Activated CD8-positive, alpha-beta memory T cell treated with anti-CD3 and anti-CD28 coated beads, Interleukin-2, amount 50 U/mL, for 4 hours (primary cell): ENCODE data around the gene RAB22A.

Source experiments
- DNase-seq: peaks from one replicate; pipeline ENCODE4 v3.0.0-alpha.2; 2020

Gene RAB22A

DNA sequence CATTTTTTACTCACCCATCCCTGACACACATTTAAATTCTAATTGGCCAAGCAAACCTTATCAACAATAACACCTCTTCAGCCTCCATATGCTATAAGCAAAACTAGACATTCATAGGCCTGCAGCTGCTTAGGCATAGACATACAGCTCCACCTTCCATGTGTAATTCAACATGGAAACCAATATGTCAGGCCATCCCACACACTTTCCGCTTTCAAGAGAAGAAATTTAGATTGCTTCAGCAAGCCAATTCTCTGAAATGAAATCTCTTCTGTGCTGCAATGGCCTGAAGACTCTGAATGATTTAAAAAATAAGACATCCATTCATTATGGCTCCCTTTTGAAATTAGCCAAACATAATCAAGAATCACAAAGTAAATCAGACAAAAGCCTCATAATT lies 4.5 kb upstream of the RAB22A start:
- DNase-seq = no peak

- peak; percentile 63 for DNase-seq
Observed at GRCh38 chr20:58306421-58307261, 2.9 kb upstream of the RAB22A start.

GRCh38 chr20:58307270-58307669 lies 2.2 kb upstream of the RAB22A start:
- no peak for DNase-seq

- no peak for DNase-seq
Observed at GRCh38 chr20:58308290-58308679, 1.2 kb upstream of the RAB22A start.

- DNase-seq = peak; percentile 61
Observed at GRCh38 chr20:58308680-58309527, 611 bp upstream of the RAB22A start.

DNA sequence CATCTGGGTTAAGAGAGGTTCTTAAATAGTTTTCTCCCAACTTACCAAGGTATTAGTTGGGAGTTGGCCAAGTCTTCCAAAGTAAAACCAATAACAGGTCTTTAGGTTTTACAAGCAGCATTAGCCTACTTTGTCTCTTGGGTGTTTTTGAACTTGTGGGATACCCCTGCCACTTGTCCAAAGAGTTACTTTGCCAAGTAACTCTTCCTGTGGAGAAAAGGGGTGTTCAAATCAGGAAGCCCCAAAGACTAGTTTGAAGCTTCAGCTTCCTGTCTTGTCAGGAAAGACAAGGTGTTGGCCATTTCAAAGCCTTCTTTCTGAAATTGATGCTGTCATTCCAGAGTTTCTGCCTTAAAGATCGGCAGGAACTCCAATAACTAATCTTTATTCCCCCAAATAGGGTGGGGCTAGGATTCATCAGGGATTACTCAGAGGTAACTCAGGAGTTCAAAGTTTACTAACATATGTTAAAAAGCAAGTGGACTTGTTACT lies 822 bp downstream of the RAB22A start:
- no peak for DNase-seq

DNA sequence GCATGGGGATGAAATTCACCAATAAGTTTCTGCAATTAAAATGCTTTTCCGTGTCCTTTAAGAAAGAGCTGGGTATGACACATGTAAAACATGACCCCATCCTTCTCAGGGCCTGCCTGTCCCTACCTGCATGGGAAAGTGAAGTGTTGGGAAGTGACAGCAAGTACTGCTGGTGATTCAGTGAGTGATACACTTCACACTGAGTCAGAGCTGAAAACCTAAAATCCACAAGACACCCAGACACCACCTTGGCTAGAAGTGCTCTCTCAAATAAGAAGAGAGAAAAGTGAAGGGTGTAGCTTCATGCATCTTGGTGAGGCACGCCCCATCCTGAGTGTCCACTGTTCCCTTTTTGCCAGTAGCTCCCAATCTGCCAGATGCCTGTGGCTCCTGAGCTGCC lies 3.3 kb downstream of the RAB22A start:
- no peak for DNase-seq

- no peak for DNase-seq
Observed at GRCh38 chr20:58313396-58313795, 3.9 kb downstream of the RAB22A start.

DNA sequence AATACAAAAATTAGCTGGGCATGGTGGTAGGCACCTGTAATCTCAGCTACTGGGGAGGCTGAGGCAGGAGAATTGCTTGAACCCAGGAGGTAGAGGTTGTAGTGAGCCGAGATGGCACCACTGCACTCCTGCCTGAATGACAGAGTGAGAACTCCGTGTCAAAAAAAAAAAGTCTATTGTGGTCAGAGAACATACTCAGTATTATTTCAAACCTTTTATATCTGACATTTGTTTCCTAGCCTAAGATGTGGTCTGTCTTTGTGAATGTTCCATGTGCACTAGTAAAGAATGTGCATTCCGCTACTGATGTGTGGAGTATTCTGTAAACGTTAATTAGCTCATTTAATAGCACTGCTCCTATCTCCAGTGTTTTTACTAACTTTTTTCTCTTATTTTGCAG lies 11.7 kb downstream of the RAB22A start:
- no peak for DNase-seq

DNA sequence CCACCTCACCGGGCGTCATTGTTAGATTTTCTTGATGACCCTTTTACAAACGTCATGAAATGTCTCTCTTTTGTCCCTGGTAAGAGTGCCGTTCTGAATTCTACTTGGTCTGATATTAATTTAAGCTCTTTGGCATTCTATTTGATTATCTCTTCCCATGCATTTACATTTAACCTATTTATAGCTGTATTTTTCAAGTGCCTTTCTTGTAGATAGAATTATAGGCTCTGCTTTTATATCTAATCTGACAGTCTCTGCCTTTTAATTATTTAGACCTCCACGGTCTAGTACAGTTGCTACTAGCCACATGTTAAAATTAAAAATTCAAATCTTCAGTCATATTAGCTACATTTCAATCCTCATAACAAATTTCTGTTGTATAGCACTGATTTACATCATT lies 12.6 kb downstream of the RAB22A start:
- DNase-seq = no peak

DNA sequence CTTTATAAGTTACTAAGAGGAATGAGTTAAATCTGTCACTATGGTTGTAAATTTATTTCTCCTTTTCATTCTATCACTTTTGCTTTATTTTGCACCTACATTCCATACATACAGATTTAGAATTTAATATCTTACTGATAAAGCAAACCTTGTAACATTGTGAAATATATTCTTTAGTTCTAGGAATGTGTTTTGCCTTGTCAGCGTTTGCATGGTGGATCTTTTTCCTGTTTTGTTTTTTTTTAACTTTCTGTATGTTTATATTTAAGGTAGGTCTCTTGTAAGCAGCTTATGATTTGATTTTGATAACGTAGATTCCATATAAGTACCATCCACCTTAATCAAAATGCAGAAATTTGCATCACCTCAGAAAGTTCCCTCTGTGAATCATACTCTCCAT lies 16.4 kb downstream of the RAB22A start:
- no peak for DNase-seq

- no peak for DNase-seq
Observed at GRCh38 chr20:58327211-58327610, 17.7 kb downstream of the RAB22A start.

DNA sequence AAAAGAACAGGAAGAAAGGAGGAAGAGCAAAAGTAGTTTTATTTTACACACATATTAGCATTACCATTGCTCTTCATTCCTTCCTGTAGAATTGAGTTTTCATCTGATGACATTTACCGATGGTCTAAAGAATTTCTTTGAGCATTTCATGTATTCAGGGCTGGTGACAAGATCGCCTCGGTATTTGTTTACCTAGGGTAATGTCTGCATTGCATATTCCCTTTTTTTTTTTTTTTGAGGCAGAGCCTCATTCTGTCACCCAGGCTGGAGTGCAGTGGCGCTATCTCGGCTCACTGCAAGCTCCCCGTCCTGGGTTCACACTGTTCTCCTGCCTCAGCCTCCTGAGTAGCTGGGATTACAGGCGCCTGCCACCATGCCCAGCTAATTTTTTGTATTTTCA lies 19.3 kb downstream of the RAB22A start:
- DNase-seq = no peak

GRCh38 chr20:58329711-58330110 lies 20.2 kb downstream of the RAB22A start:
- DNase-seq = no peak

DNA sequence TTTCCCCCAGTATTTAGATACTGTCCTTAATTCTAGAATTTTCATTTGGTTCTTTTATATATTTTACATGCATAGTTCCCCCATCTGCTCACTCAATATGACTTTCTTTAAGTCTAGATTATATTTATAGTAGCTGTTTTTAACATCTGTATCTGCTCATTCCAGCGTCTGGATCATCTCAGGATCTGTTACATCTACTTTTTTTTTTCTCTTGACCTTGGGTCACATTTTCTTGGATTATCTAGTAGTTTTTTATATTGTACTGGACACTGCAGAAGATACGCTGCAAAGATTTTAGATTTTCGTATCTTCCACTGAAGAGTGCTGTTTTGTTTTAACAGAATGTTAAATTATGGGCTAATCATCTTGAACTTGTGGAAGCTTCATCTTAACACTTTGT lies 20.7 kb downstream of the RAB22A start:
- no peak for DNase-seq

DNA sequence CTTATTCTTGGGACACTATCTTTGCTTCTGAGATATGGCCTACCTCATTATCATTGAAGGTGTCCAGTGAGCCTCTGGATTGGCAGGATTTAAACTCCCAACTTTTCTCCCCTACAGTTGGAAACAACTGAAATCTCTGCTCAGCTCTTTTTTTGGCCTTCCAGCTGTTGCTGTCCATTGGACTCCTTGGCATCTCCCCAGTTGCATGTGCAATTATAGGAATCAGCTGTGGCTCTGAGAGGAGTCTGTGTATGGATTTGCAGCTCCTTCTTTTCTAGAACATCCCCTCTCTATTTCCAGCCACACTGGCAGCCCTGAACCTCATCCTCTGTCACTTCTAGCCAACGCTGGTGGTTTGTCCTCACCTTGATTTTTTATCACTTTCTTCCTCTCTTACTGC lies 21.2 kb downstream of the RAB22A start:
- DNase-seq = no peak

DNA sequence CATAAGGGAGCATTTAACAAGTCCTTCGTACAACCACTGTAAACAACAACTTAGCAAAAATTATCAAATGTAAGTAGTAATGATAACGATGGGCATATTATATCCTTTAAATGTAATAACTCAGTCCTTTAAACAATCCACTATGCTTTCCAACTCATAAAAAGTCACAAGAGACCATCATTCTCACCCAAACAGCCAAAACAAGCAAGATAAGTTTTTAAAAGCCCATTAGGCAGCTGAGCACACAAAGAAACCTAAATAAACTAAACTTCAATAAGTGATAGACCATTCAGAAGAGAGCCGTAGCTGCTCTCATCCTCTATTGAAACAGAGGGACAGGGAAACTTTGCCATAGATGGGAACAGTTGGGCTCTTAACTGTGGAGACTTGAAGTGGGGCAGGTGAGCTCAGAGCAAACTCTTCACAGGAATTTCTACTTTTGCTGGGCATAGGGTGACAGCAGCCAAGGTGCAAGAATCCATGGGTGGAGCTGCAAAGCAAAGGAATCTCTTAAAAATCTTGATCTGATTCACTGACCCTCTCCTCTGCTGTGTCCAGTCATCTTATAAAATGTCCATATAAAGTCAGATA lies 22.5 kb downstream of the RAB22A start:
- no peak for DNase-seq

- no peak for DNase-seq
Observed at GRCh38 chr20:58339741-58340140, 30.2 kb downstream of the RAB22A start.

DNA sequence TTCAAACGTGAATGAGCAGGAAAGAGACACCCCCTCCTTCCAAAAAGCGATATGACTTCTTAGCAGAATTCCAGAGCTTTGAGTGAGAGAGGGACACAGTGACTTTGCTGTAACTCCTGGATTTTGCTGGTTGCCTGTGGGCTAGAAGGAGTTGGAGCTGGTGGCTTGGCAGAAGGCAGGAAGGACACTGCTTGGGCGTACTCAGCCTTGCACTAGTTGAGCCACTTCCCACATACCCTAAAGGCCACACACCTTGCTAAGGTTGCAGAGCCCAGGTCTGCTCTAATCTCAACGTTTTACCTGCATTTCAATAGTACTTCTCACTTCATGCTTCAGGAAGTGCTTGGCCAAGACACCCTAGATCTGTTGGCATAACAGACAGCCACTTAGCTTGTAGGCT lies 30.6 kb downstream of the RAB22A start:
- no peak for DNase-seq

DNA sequence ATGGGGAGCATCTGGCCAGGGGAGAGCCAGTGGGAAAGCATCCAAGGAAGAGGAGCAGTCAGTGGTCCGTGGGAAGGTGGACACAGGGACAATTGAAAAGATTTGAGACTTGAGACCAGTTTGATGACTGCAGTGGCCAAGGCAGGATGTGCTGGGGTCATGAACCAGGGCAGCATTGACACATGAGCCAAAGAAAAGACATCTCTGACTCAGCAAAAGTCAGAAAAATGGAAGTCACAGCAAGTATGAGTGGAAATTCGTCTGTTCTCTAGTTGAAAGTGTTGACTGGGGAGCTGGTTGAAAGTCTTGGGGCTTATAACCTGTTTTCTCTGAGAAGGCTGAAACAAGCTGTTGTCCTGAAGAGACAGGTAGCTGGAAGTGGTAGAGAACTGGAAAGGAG lies 31.3 kb downstream of the RAB22A start:
- DNase-seq = no peak

DNA sequence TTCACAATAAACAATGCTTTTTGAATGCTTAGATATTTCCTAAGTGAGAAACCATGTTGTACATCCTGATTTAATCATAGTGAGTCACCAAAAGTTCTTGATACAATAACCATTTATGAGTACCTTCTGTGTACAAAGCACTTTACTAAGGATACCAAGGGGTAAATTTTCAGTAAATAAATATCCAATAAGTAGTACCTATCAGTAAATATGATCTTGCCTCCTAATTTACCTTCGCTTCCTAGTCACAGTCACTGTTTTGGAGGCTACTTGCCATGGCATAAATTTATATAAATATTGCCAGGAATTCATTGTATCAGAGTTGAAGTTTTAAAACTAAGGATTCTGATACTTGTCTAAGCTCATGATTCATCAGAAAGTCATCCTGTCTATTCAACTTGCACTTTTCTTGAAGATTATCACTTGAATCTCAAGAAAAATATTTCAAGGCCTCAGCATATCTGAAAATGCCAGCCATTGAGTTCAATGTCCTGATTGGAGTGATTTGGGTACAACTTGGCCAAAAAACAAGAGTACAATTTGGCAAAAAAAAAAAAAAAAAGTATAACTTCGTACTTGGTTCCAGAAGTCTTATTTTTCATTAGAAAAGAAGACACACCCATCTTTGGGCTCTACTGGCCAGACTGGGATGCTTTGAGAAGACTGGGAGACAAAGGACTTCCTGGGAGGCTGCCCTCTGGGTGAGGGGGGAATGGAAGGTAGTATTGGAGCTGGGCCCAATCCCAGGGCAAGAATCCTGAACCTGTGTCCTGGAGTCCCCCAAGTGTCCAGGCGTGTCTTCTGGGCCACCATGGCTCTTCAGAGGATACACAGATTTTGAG lies 32.8 kb downstream of the RAB22A start:
- no peak for DNase-seq

GRCh38 chr20:58344741-58345140 lies 35.2 kb downstream of the RAB22A start:
- no peak for DNase-seq

- no peak for DNase-seq
Observed at GRCh38 chr20:58349570-58349969, 40.1 kb downstream of the RAB22A start.
